GM23248 (cell line): Measurements from ENCODE around the gene SLC16A2.

Source experiments
- EZH2 ChIP-seq: fragments of 200-600 bp; sonication (generic); IDR thresholded peaks from 2 replicates; pipeline ENCODE4 v1.6.1; 2018; ENCODE audit warnings: antibody characterized with exemption, mild to moderate bottlenecking; ENCODE audit not compliant: insufficient read depth, poor library complexity, severe bottlenecking
- EZH2phosphoT487 ChIP-seq: fragments of 200-600 bp; sonication (generic); IDR thresholded peaks from 2 replicates; pipeline ENCODE4 v1.6.1; 2018; ENCODE audit warnings: antibody characterized with exemption, moderate library complexity, mild to moderate bottlenecking, low read depth; ENCODE audit not compliant: insufficient read depth

DNA sequence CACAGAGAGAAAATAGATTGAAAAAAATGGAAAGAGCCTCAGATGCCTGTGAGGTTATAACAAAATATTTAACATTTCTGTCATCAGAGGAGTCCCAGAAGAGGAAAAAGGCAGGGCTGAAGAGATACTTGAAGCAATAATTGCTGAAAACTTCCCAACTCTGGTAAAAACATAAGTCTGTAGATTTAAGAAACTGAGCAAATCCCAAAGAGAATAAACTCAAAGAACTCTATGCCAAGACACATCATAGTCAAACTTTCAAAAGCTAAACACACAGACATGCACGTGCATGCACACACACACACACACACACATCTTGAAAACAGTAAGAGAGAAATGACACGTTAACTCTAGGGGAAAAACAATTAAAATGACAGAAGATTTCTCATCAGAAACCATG lies 94.1 kb downstream of the SLC16A2 start:
- no peak for TF ChIP-seq EZH2
- no peak for TF ChIP-seq EZH2phosphoT487
